Gastroesophageal sphincter (tissue), 3 donors: ENCODE results near the gene SEPTIN10.

ENCODE experiments used
- CTCF ChIP-seq, 4 experiments: fragments of 200-600 bp in 2 of 4; fragments of 450-650 bp in 2 of 4; sonication (generic) in 1 of 4; IDR thresholded peaks; one replicate each; pipeline ENCODE4 v1.5.1; 2017 to 2019; ENCODE audit warnings: antibody characterized with exemption in 4 of 4, mild to moderate bottlenecking in 2 of 4, moderate library complexity in 2 of 4
- EP300 ChIP-seq: sonication (generic); formaldehyde crosslinking; IDR thresholded peaks from one replicate; pipeline ENCODE4 v1.6.1; 2017; ENCODE audit warnings: antibody characterized with exemption, mild to moderate bottlenecking
- POLR2A ChIP-seq, 2 donors: fragments of 450-650 bp; IDR thresholded peaks; one replicate each; pipeline ENCODE4 v1.6.1; 2017; ENCODE audit warnings: antibody characterized with exemption in 2 of 2, mild to moderate bottlenecking in 2 of 2, moderate library complexity in 1 of 2
- POLR2AphosphoS5 ChIP-seq: sonication (generic); formaldehyde crosslinking; IDR thresholded peaks from one replicate; pipeline ENCODE4 v1.6.1; 2017; ENCODE audit warnings: antibody characterized with exemption

GRCh38 chr2:109586687-109587086, 27.1 kb downstream of the SEPTIN10 start:
- TF ChIP-seq EP300 (no peak), CTCF (IDR thresholded peaks at IDR 0.05) (no peak), POLR2AphosphoS5 (no peak), POLR2A (IDR thresholded peaks at IDR 0.05) (no peak)
